Activated CD4-positive, alpha-beta T cell treated with anti-CD3 and anti-CD28 coated beads, Interleukin-2, amount 50 U/mL, for 4 hours (primary cell): ENCODE data around the gene DPP6.

ENCODE experiments used
- DNase-seq, 2 experiments: peaks; one replicate each; pipeline ENCODE4 v3.0.0-alpha.2; 2020

DPP6 gene

GRCh38 chr7:154345093-154345492 lies 292.9 kb downstream of the DPP6 start:
- no peak for DNase-seq

- DNase-seq, result no peak
Observed at GRCh38 chr7:154347700-154348266, 295.6 kb downstream of the DPP6 start.

- no peak for DNase-seq
Observed at GRCh38 chr7:154350892-154351291, 298.7 kb downstream of the DPP6 start.

- no peak for DNase-seq
Observed at GRCh38 chr7:154353355-154353767, 301.2 kb downstream of the DPP6 start.

- no peak for DNase-seq
Observed at GRCh38 chr7:154364170-154364569, 312.0 kb downstream of the DPP6 start.

GRCh38 chr7:154371424-154371823 lies 319.2 kb downstream of the DPP6 start:
- no peak for DNase-seq

- DNase-seq, result no peak
Observed at GRCh38 chr7:154372011-154372601, 319.9 kb downstream of the DPP6 start.

- DNase-seq, result no peak
Observed at GRCh38 chr7:154373956-154374355, 321.8 kb downstream of the DPP6 start.

GRCh38 chr7:154375956-154376355 lies 323.8 kb downstream of the DPP6 start:
- DNase-seq, result no peak

- DNase-seq, result no peak
Observed at GRCh38 chr7:154380771-154381170, 328.6 kb downstream of the DPP6 start.

GRCh38 chr7:154383045-154383444 lies 330.8 kb downstream of the DPP6 start:
- no peak for DNase-seq

GRCh38 chr7:154385214-154385613 lies 333.0 kb downstream of the DPP6 start:
- no peak for DNase-seq

- no peak for DNase-seq
Observed at GRCh38 chr7:154387252-154387651, 335.1 kb downstream of the DPP6 start.

- DNase-seq, result no peak
Observed at GRCh38 chr7:154388412-154388811, 336.2 kb downstream of the DPP6 start.

- no peak for DNase-seq
Observed at GRCh38 chr7:154388999-154389398, 336.8 kb downstream of the DPP6 start.

GRCh38 chr7:154390961-154391360 lies 338.8 kb downstream of the DPP6 start:
- DNase-seq, result no peak

- DNase-seq, result no peak
Observed at GRCh38 chr7:154394804-154395203, 342.6 kb downstream of the DPP6 start.

GRCh38 chr7:154406312-154406711 lies 354.1 kb downstream of the DPP6 start:
- no peak for DNase-seq

- no peak for DNase-seq
Observed at GRCh38 chr7:154409703-154410311, 357.6 kb downstream of the DPP6 start.

- DNase-seq, result no peak
Observed at GRCh38 chr7:154412105-154412504, 359.9 kb downstream of the DPP6 start.

GRCh38 chr7:154415709-154416399 lies 363.7 kb downstream of the DPP6 start:
- no peak for DNase-seq

GRCh38 chr7:154416714-154417113 lies 364.5 kb downstream of the DPP6 start:
- DNase-seq, result no peak

GRCh38 chr7:154419344-154419743 lies 367.1 kb downstream of the DPP6 start:
- no peak for DNase-seq

GRCh38 chr7:154423231-154423630 lies 371.0 kb downstream of the DPP6 start:
- no peak for DNase-seq
